Measurements from ENCODE around the gene MID1IP1. TPM values are rescaled to one million over a fixed set of nuclear protein-coding genes. Genes with fewer than 3 reads are reported as not detected.

The MID1IP1 gene
- total and polyA plus RNA-seq, 7 donors = 19.2 to 130 (median 66.0) TPM

GRCh38 chrX:38820751-38821150, 19.5 kb downstream of the MID1IP1 start:
- Histone ChIP-seq H3K4me3 (no peak overlapping the region), H3K36me3 (no peaks in the 10 kb centered on the region), H3K27me3 (no peaks in the 10 kb centered on the region), H3K4me1 (peaks cover 0 to 15% (median 6%) of the 10 kb centered on the region in 4 donors), H3K27ac (no peak overlapping the region), H3K9me3 (no peaks in the 10 kb centered on the region)
- 77 to 88% methylated on average over 2 of the region's 2 CpGs for WGBS, 2 donors
- intact Hi-C loops (cut with DNase I) = no loop called here
- DNase-seq = no peak
- TF ChIP-seq POLR2A (IDR thresholded peaks at IDR 0.05) (no peak), POLR2AphosphoS5 (IDR thresholded peaks at IDR 0.05) (no peak), EP300 (IDR thresholded peaks at IDR 0.05) (no peak), CTCF (IDR thresholded peaks at IDR 0.05) (no peak)

GRCh38 chrX:38824176-38824575, 22.9 kb downstream of the MID1IP1 start:
- no peak overlapping the region for H3K27ac ChIP-seq
- no peak overlapping the region for H3K4me3 ChIP-seq
- no peaks in the 10 kb centered on the region for H3K9me3 ChIP-seq
- no peaks in the 10 kb centered on the region for H3K4me1 ChIP-seq
- 81 to 84% methylated on average over 2 of the region's 2 CpGs for WGBS, 2 donors
- DNase-seq = no peak
- H3K27me3 ChIP-seq = no peaks in the 10 kb centered on the region
- H3K36me3 ChIP-seq = no peaks in the 10 kb centered on the region
- intact Hi-C loops (cut with DNase I) = no loop called here
- TF ChIP-seq POLR2A (IDR thresholded peaks at IDR 0.05) (no peak), CTCF (IDR thresholded peaks at IDR 0.05) (no peak), EP300 (IDR thresholded peaks at IDR 0.05) (no peak), POLR2AphosphoS5 (IDR thresholded peaks at IDR 0.05) (no peak)

GRCh38 chrX:38831949-38832348, 30.7 kb downstream of the MID1IP1 start:
- no peak for DNase-seq
- intact Hi-C loops (cut with DNase I) = no loop called here
- H3K27ac ChIP-seq = no peak overlapping the region
- no peaks in the 10 kb centered on the region for H3K9me3 ChIP-seq
- H3K36me3 ChIP-seq = no peaks in the 10 kb centered on the region
- H3K4me3 ChIP-seq = no peak overlapping the region
- TF ChIP-seq CTCF (IDR thresholded peaks at IDR 0.05) = no peak
- WGBS, 2 donors = 86 to 92% methylated on average over 2 of the region's 2 CpGs
- H3K4me1 ChIP-seq = no peaks in the 10 kb centered on the region
- no peaks in the 10 kb centered on the region for H3K27me3 ChIP-seq

- WGBS, 2 donors = 89 to 95% methylated on average over 2 of the region's 2 CpGs
- TF ChIP-seq POLR2A (IDR thresholded peaks at IDR 0.05) (no peak), POLR2AphosphoS5 (IDR thresholded peaks at IDR 0.05) (no peak), EP300 (IDR thresholded peaks at IDR 0.05) (no peak), CTCF (IDR thresholded peaks at IDR 0.05) (no peak)
- intact Hi-C loops (cut with DNase I) = no loop called here
- H3K36me3 ChIP-seq = no peaks in the 10 kb centered on the region
- H3K27ac ChIP-seq = no peak overlapping the region
- no peaks in the 10 kb centered on the region for H3K4me1 ChIP-seq
- no peaks in the 10 kb centered on the region for H3K9me3 ChIP-seq
- H3K4me3 ChIP-seq = no peak overlapping the region
- H3K27me3 ChIP-seq = no peaks in the 10 kb centered on the region
- DNase-seq = no peak
Observed at GRCh38 chrX:38837389-38837788, 36.1 kb downstream of the MID1IP1 start.

- no peak for DNase-seq
- TF ChIP-seq EP300 (IDR thresholded peaks at IDR 0.05) (no peak), POLR2A (IDR thresholded peaks at IDR 0.05) (no peak), CTCF (IDR thresholded peaks at IDR 0.05) (no peak), POLR2AphosphoS5 (IDR thresholded peaks at IDR 0.05) (no peak)
- Histone ChIP-seq H3K27me3 (no peaks in the 10 kb centered on the region), H3K4me3 (no peak overlapping the region), H3K27ac (no peak overlapping the region), H3K4me1 (no peaks in the 10 kb centered on the region), H3K9me3 (no peaks in the 10 kb centered on the region), H3K36me3 (no peaks in the 10 kb centered on the region)
- WGBS, 2 donors = 13 to 78% methylated on average over 3 of the region's 3 CpGs
- intact Hi-C loops (cut with DNase I) = no loop called here
Observed at GRCh38 chrX:38839277-38839676, 38.0 kb downstream of the MID1IP1 start.
